DOHH2 (cell line): Measurements from ENCODE around the gene COL13A1.

Experiments used
- H3F3A ChIP-seq: fragments of 200-600 bp; sonication (generic), shearing (Covaris generic); 2 replicates; pipeline ENCODE4 v1.6.0; 2016; ENCODE audit warnings: antibody characterized with exemption, mild to moderate bottlenecking; ENCODE audit not compliant: control insufficient read depth, insufficient read depth
- H3K27ac ChIP-seq: fragments of 200-600 bp; sonication (generic); 2 replicates; pipeline ENCODE4 v1.5.1; 2014; ENCODE audit warnings: low read depth, mild to moderate bottlenecking, low read length, moderate library complexity
- H3K27me3 ChIP-seq: fragments of 200-600 bp; sonication (generic); 2 replicates; pipeline ENCODE4 v1.6.1; 2014; ENCODE audit warnings: mild to moderate bottlenecking, low read length, mixed read lengths; ENCODE audit not compliant: control insufficient read depth
- H3K36me3 ChIP-seq: fragments of 200-600 bp; sonication (generic); 2 replicates; pipeline ENCODE4 v1.6.1; 2014; ENCODE audit warnings: mild to moderate bottlenecking, low read length, moderate library complexity, mixed read lengths; ENCODE audit not compliant: control insufficient read depth
- H3K4me1 ChIP-seq: fragments of 200-600 bp; sonication (generic); 2 replicates; pipeline ENCODE4 v1.6.1; 2014; ENCODE audit warnings: mild to moderate bottlenecking, low read length, mixed read lengths; ENCODE audit not compliant: control insufficient read depth
- H3K4me2 ChIP-seq: fragments of 200-600 bp; sonication (generic); 2 replicates; pipeline ENCODE4 v1.6.0; 2014; ENCODE audit warnings: mild to moderate bottlenecking, low read length, moderate library complexity
- H3K4me3 ChIP-seq: fragments of 200-600 bp; sonication (generic); 2 replicates; pipeline ENCODE4 v1.5.1; 2014; ENCODE audit warnings: mild to moderate bottlenecking, low read length, mixed read lengths
- H3K79me2 ChIP-seq: fragments of 200-600 bp; sonication (generic); 2 replicates; pipeline ENCODE4 v1.6.1; 2014; ENCODE audit warnings: mild to moderate bottlenecking, low read length, mixed read lengths; ENCODE audit not compliant: control insufficient read depth
- H3K9me2 ChIP-seq: fragments of 200-600 bp; sonication (generic); replicated peaks from 2 replicates; pipeline ENCODE4 v1.6.1; 2014; ENCODE audit warnings: mild to moderate bottlenecking, low read length, mixed read lengths; ENCODE audit not compliant: control insufficient read depth
- H3K9me3 ChIP-seq: fragments of 200-600 bp; sonication (generic); 2 replicates; pipeline ENCODE4 v1.6.1; 2014; ENCODE audit warnings: antibody characterized with exemption, low read length, mixed read lengths; ENCODE audit not compliant: control insufficient read depth, insufficient read depth
- H4K20me1 ChIP-seq: fragments of 200-600 bp; sonication (generic); 2 replicates; pipeline ENCODE4 v1.6.0; 2014; ENCODE audit warnings: low read depth, mild to moderate bottlenecking, antibody characterized with exemption, low read length, moderate library complexity; ENCODE audit not compliant: control insufficient read depth, insufficient read depth
- CTCF ChIP-seq: fragments of 200-600 bp; sonication (generic); IDR thresholded peaks from one replicate; pipeline ENCODE4 v1.5.1; 2014; ENCODE audit warnings: antibody characterized with exemption, mild to moderate bottlenecking, low read depth, low read length; ENCODE audit not compliant: poor library complexity, severe bottlenecking
- EZH2phosphoT487 ChIP-seq: fragments of 200-600 bp; sonication (generic); IDR thresholded peaks from 2 replicates; pipeline ENCODE4 v1.6.1; 2017; ENCODE audit warnings: borderline replicate concordance, mild to moderate bottlenecking, antibody characterized with exemption, low read length, moderate library complexity, mixed read lengths

Gene COL13A1

GRCh38 chr10:69968830-69969229 is 167.1 kb downstream of the COL13A1 start:
- Histone ChIP-seq H3K9me2 (no peaks in the 10 kb centered on the region), H3K9me3 (no peaks in the 10 kb centered on the region), H3K36me3 (no peaks in the 10 kb centered on the region), H3K4me1 (peaks cover 2% of the 10 kb centered on the region), H4K20me1 (no peaks in the 10 kb centered on the region), H3K27me3 (peaks cover 25% of the 10 kb centered on the region), H3F3A (no peaks in the 10 kb centered on the region), H3K4me3 (no peak overlapping the region), H3K79me2 (no peaks in the 10 kb centered on the region), H3K4me2 (no peak overlapping the region), H3K27ac (no peak overlapping the region)
- TF ChIP-seq CTCF, result no peak
- TF ChIP-seq EZH2phosphoT487, result no peak

GRCh38 chr10:69969977-69970376 is 168.3 kb downstream of the COL13A1 start:
- no peaks in the 10 kb centered on the region for H3K4me1 ChIP-seq
- no peaks in the 10 kb centered on the region for H3K79me2 ChIP-seq
- peaks cover 33% of the 10 kb centered on the region for H3K27me3 ChIP-seq
- H3K27ac ChIP-seq, result no peak overlapping the region
- no peaks in the 10 kb centered on the region for H4K20me1 ChIP-seq
- no peaks in the 10 kb centered on the region for H3F3A ChIP-seq
- H3K4me3 ChIP-seq, result no peak overlapping the region
- H3K9me2 ChIP-seq, result no peaks in the 10 kb centered on the region
- no peaks in the 10 kb centered on the region for H3K36me3 ChIP-seq
- no peak overlapping the region for H3K4me2 ChIP-seq
- no peaks in the 10 kb centered on the region for H3K9me3 ChIP-seq
- TF ChIP-seq EZH2phosphoT487, result no peak
- no peak for TF ChIP-seq CTCF

- Histone ChIP-seq H3K4me3 (no peak overlapping the region), H3K79me2 (no peaks in the 10 kb centered on the region), H3K27ac (no peak overlapping the region), H3K4me1 (no peaks in the 10 kb centered on the region), H3F3A (no peaks in the 10 kb centered on the region), H3K4me2 (no peak overlapping the region), H3K9me2 (no peaks in the 10 kb centered on the region), H3K9me3 (no peaks in the 10 kb centered on the region), H3K27me3 (peaks cover 46% of the 10 kb centered on the region), H3K36me3 (no peaks in the 10 kb centered on the region), H4K20me1 (no peaks in the 10 kb centered on the region)
- TF ChIP-seq EZH2phosphoT487 (no peak), CTCF (no peak)
Measured at GRCh38 chr10:69972981-69973397, 171.3 kb downstream of the COL13A1 start.

GRCh38 chr10:69973678-69974077 is 172.0 kb downstream of the COL13A1 start:
- H3K9me2 ChIP-seq, result no peaks in the 10 kb centered on the region
- no peak for TF ChIP-seq EZH2phosphoT487
- no peak for TF ChIP-seq CTCF
- no peaks in the 10 kb centered on the region for H3K36me3 ChIP-seq
- no peaks in the 10 kb centered on the region for H3K79me2 ChIP-seq
- H3K4me1 ChIP-seq, result no peaks in the 10 kb centered on the region
- peaks cover 46% of the 10 kb centered on the region for H3K27me3 ChIP-seq
- H4K20me1 ChIP-seq, result no peaks in the 10 kb centered on the region
- no peak overlapping the region for H3K4me3 ChIP-seq
- H3K9me3 ChIP-seq, result no peaks in the 10 kb centered on the region
- H3F3A ChIP-seq, result no peaks in the 10 kb centered on the region
- no peak overlapping the region for H3K4me2 ChIP-seq
- H3K27ac ChIP-seq, result no peak overlapping the region
